Measurements from ENCODE around the gene CPT1B.
"Not testable (repeated sequence)": the region's sequence is repeated elsewhere in the genome, so short reads cannot be mapped to it uniquely, and the experiment has no call there.

CPT1B gene

GRCh38 chr22:50608996-50609395 is 30.8 kb upstream of the CPT1B start:
- no peak for DNase-seq

GRCh38 chr22:50608058-50608840 is 30.0 kb upstream of the CPT1B start:
- DNase-seq, result not testable (repeated sequence)

GRCh38 chr22:50607659-50608020 is 29.4 kb upstream of the CPT1B start:
- DNase-seq, result no peak

GRCh38 chr22:50606946-50607658 is 28.9 kb upstream of the CPT1B start:
- DNase-seq, result no peak

- no peak for DNase-seq
Observed at GRCh38 chr22:50606165-50606945, 28.1 kb upstream of the CPT1B start.

DNA sequence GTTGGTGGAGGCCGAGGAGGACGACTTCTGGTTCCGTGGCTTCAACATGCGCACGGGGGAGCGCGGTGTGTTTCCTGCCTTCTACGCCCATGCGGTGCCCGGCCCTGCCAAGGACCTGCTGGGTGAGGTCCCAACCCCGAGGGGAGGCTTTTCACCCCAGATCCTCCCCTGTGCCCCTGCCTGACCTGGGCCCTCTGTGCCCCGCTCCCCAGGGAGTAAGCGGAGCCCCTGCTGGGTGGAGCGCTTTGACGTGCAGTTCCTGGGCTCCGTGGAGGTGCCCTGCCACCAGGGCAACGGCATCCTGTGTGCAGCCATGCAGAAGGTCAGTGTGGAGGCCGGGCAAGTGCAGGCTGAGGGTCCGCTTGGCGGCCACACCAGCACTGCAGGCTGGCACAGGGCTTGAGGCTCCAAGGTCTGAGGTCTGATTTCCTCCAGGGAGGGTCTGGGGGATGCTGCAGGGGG is 27.4 kb upstream of the CPT1B start:
- DNase-seq, result no peak

- DNase-seq, result no peak
Observed at GRCh38 chr22:50605002-50605612, 26.9 kb upstream of the CPT1B start.

- DNase-seq, result no peak
Observed at GRCh38 chr22:50604256-50605001, 26.2 kb upstream of the CPT1B start.

DNA sequence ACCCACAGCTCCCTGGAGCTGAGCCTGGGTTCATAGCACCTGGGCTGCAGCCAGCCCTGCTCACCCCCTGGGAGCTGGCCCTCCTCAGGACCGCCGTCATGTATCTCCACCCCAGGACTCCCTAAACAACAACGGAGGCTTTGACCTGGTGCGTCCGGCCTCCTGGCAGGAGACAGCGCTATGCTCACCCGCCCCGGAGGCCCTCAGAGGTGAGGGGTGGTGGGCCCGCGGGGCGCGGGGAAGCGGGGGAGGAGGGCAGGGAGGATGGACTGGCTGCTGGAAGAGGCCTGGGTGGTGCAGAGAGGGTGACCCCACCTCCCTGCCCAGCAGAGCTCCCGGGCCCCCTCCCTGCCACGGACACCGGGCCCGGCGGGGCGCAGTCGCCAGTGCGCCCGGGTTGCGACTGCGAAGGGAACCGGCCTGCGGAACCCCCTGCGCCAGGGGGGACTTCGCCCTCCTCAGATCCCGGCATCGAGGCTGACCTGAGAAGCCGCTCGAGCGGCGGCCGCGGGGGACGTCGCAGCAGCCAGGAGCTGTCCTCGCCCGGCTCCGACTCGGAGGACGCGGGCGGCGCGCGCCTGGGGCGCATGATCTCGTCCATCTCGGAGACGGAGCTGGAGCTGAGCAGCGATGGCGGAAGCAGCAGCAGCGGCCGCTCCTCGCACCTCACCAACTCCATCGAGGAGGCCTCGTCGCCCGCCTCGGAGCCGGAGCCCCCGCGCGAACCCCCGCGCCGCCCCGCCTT is 25.5 kb upstream of the CPT1B start:
- no peak for DNase-seq

GRCh38 chr22:50602338-50602700 is 24.1 kb upstream of the CPT1B start:
- no peak for DNase-seq

- no peak for DNase-seq
Observed at GRCh38 chr22:50601669-50602337, 23.6 kb upstream of the CPT1B start.

DNA sequence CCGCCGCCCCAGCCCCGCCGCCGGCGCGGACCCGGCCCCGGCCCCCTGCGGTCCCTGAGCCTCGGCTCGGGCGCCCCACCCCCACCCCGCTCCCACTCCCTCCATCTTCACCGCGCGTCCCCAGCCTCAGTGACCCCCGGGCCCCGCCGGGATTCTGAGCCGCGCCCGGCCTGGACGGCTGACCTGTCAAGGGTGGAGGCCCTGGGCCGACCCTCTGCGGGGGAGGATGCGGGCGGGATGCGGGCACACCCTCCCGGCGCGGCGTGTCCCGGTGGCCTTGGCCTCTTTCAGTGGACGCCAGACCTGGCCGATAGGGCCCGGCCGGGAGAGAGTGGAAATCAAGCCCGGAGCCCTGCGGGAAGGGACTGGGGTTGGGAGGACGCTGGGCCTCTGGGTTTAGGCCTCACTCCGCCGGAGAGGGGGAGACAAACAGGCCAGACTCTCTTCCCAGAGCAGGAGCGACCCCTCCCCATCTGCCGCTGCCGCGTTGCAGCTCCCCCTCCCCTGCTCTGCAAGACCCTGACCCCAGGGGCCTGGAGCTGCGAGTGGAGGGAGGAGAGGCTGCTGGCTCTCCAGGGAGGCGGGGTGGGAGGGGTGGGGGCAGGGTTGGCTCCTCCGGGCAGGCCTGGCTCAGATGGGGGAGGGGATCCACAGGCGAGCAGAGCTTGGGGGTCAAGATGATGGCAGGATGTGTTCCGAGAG is 22.9 kb upstream of the CPT1B start:
- no peak for DNase-seq

GRCh38 chr22:50600538-50600937 is 22.3 kb upstream of the CPT1B start, which contains the start of gene MAPK8IP2:
MAPK8IP2 (plus strand) TSS chr22:50600793; CDS start chr22:50600819, 26 bp downstream.
- peak; percentile 68 for DNase-seq

DNA sequence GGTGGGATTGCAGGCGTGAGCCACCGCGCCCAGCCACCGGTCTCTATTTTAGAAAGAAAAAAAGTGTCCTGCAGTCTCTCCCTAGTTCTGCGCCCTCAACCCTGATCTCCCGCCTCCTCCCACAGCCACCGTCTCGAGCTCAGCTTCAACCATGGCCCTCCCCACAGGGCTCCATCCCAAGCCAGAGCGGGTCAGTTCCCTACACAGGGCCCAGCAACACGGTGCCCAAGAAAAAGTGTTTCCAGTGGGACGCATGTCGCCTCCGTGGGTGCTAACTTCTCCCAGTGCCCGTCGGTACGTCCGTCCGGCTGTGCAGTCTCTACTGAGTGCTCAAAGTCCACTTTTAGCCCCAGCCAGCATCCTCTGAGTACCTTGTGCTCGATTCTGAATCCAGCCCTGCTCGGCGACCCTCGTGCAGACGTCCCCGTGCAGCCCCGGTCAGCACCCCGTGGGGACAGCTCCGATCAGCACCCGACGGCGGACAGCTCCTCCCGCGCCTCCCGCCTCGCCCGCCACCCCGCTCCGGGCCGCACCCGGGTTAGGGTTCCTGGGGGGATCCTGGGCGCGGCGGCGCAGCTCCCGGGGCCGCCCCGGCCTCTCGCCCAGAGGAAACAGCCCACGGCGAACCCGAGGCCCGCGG is 21.7 kb upstream of the CPT1B start:
- no peak for DNase-seq

DNA sequence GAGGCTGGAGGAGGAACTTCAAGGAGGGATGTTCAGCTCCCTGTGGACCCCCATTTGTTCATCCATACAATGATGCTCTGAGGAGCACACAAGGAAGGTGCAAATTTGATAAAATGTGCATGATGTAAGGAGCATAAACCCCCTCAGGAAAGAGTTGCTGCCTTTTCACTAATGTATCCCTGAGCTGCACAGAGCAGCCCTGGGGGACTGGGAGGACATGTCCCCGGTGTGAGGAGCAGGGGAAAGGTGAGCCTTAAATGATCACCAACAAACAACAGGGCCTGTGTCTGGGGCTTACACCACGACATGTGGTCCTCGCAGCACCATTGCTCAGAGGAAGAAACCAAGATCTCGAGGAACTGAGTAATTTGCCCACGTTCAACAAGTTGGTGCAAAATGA is 18.9 kb upstream of the CPT1B start:
- no peak for DNase-seq

DNA sequence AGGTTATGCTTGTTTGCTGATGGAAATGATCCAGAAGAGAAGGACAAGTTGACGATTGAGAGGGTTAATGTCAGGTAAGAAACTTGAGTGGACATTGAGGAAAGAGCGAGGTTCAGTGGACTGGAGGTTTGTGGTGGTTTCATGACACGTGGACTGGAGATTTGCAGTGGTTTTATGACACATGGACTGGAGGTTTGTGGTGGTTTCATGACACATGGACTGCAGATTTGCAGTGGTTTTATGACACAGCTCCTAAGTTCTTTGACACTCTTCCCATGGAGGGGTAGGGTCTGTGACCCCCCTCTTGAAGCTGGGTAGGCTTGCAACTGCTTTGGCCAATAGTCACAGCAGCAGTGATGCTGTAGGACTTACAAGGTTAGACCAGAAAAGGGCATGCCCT is 17.0 kb upstream of the CPT1B start:
- DNase-seq, result no peak

GRCh38 chr22:50587407-50587806 is 9.2 kb upstream of the CPT1B start:
- no peak for DNase-seq

DNA sequence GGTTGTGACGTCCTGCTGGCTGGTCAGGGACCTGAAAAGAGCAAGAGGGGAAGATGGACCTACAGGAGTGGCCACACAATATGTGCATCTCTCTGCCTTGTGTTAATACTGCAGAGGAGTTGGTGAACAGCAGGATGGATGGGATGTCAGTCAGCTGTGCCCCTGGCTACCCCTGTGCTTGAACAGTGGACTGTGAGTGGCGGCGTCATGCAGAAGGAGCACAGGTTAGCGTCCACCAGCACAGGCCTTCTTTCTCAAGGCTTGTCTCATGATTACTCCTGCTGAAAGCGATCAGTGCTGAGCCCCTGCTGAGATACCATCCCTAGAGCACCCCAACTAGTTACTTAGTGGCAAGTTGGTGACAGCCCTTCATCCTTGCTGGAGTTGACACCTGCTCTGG is 8.2 kb upstream of the CPT1B start:
- no peak for DNase-seq

DNA sequence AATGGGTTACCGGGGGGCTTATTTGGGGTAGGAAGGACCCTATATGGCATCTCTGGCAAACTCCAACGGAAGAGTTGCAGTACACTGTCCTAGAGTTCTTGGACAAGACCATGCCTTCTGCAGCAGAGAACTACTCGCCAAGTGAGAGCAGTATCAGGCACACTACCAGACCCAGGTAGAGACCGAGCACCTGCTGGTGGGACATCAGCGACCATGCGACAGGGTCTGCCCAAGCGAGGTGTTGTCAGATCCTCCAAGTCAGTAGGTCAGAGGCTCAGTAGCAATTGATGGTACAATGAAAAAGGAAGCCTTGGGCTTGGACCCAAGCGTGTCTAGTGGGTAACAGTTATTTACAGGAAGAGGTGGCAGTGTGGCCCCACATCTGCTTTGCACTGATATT is 7.6 kb upstream of the CPT1B start:
- DNase-seq, result no peak

DNA sequence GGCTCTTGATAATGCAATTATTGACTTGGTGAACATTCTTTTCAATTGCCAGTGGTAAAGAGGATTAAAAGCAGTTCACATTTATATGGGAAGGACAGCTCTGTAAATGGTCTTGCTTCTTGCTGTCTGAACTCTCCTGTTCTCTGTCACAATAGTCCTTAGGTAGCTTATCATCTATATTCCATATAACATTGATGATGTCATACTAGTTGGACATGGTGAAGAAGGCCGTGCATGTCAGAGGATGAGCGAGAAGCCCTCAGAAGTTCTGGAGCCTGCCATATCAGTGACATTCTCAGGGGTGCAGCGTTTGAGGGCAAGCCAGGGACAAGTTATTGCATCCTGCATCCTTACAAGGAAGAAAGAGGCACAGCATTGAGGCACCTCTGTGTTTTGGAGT is 7.0 kb upstream of the CPT1B start:
- no peak for DNase-seq
